IMR-90 (cell line): ENCODE data around the gene WNT3. TPM values are rescaled to one million over a fixed set of nuclear protein-coding genes. Genes with fewer than 3 reads are reported as not detected.

Source experiments
- ATAC-seq: fragments of 200-7000 bp; cut with Tn5 transposase; 2 replicates; pipeline ENCODE4 v1.9.1; 2020; ENCODE audit warnings: low read depth, mild to moderate bottlenecking, moderate library complexity
- BruUV-seq: library from RNA; stranded (reverse); fragments of 400-500 nt; replicated peaks from 2 replicates; lab custom pipeline; 2021; lab: Mats Ljungman, UMichigan
- CTCF ChIA-PET: fragments of 300-600 bp; formaldehyde crosslinking; extraction: SDS; loops from one replicate; lab custom pipeline; 2021; ENCODE audit warnings: antibody characterized with exemption; lab: Yijun Ruan, JAX
- POLR2A ChIA-PET: fragments of 300-600 bp; sonication (Branson Sonifier 250); formaldehyde crosslinking; loops from one replicate; lab custom pipeline; 2022; ENCODE audit warnings: antibody characterized with exemption; ENCODE audit not compliant: unreplicated experiment; lab: Charles Lee
- DNase-seq: peaks from one replicate; pipeline ENCODE4 v3.0.0; 2013
- H2AFZ ChIP-seq: replicated peaks from 2 replicates; pipeline ENCODE3; 2013; ENCODE audit warnings: low read length, mild to moderate bottlenecking; ENCODE audit not compliant: poor library complexity
- H2AK5ac ChIP-seq: 2 replicates; pipeline ENCODE4 v1.6.1; 2013; ENCODE audit warnings: low read depth, low read length, inconsistent platforms
- H2AK9ac ChIP-seq: replicated peaks from 2 replicates; pipeline ENCODE3; 2013; ENCODE audit warnings: mild to moderate bottlenecking, low read depth, low read length, moderate library complexity; ENCODE audit not compliant: poor library complexity
- H2BK120ac ChIP-seq: 2 replicates; pipeline ENCODE4 v1.6.1; 2013; ENCODE audit warnings: low read depth, low read length, inconsistent platforms
- H2BK15ac ChIP-seq: 3 replicates; pipeline ENCODE4 v1.6.1; 2013; ENCODE audit warnings: low read depth, low read length, inconsistent platforms
- H2BK20ac ChIP-seq: 2 replicates; pipeline ENCODE4 v1.6.1; 2013; ENCODE audit warnings: low read depth, mild to moderate bottlenecking, inconsistent platforms, low read length, moderate library complexity
- H2BK5ac ChIP-seq: 2 replicates; pipeline ENCODE4 v1.6.1; 2013; ENCODE audit warnings: mild to moderate bottlenecking, low read depth, low read length, inconsistent platforms; ENCODE audit not compliant: poor library complexity, severe bottlenecking
- H3K14ac ChIP-seq: replicated peaks from 2 replicates; pipeline ENCODE4 v1.6.1; 2013; ENCODE audit warnings: low read depth, low read length, inconsistent platforms
- H3K18ac ChIP-seq: 2 replicates; pipeline ENCODE4 v1.6.1; 2013; ENCODE audit warnings: low read depth, low read length, control low read depth
- H3K23ac ChIP-seq: 2 replicates; pipeline ENCODE4 v1.6.1; 2013; ENCODE audit warnings: low read depth, low read length, inconsistent platforms
- H3K27ac ChIP-seq: 2 replicates; pipeline ENCODE4 v1.5.1; 2013; ENCODE audit warnings: mild to moderate bottlenecking, control low read depth, low read length; ENCODE audit not compliant: insufficient read depth
- H3K27me3 ChIP-seq: 2 replicates; pipeline ENCODE4 v1.6.1; 2013; ENCODE audit warnings: low read length; ENCODE audit not compliant: control insufficient read depth, insufficient read depth
- H3K36me3 ChIP-seq: 2 replicates; pipeline ENCODE4 v1.6.1; 2013; ENCODE audit warnings: low read length, mixed read lengths; ENCODE audit not compliant: control insufficient read depth, insufficient read depth
- H3K4ac ChIP-seq: 2 replicates; pipeline ENCODE4 v1.6.1; 2013; ENCODE audit warnings: low read depth, low read length, inconsistent platforms
- H3K4me1 ChIP-seq: 2 replicates; pipeline ENCODE4 v1.6.1; 2013; ENCODE audit warnings: low read length, mixed read lengths; ENCODE audit not compliant: control insufficient read depth, insufficient read depth
- H3K4me2 ChIP-seq: 2 replicates; pipeline ENCODE4 v1.6.1; 2013; ENCODE audit warnings: low read depth, mild to moderate bottlenecking, control low read depth, low read length, moderate library complexity
- H3K4me3 ChIP-seq: 2 replicates; pipeline ENCODE4 v1.5.1; 2013; ENCODE audit warnings: low read depth, mild to moderate bottlenecking, control low read depth, low read length, moderate library complexity; ENCODE audit not compliant: insufficient read depth
- H3K56ac ChIP-seq: 2 replicates; pipeline ENCODE4 v1.6.1; 2013; ENCODE audit warnings: low read length, inconsistent platforms; ENCODE audit not compliant: insufficient read depth; ENCODE audit errors: extremely low read depth
- H3K79me1 ChIP-seq, 2 experiments: 2 replicates each; pipeline ENCODE4 v1.6.1; 2013; ENCODE audit warnings: low read length in 2 of 2, inconsistent platforms in 1 of 2, low read depth in 1 of 2
- H3K9ac ChIP-seq: 2 replicates; pipeline ENCODE4 v1.6.1; 2013; ENCODE audit warnings: low read depth, low read length, control low read depth
- H3K9me1 ChIP-seq: 2 replicates; pipeline ENCODE4 v1.6.1; 2013; ENCODE audit warnings: low read length, inconsistent platforms; ENCODE audit not compliant: insufficient read depth
- H3K9me3 ChIP-seq: 2 replicates; pipeline ENCODE4 v1.6.1; 2013; ENCODE audit warnings: low read length; ENCODE audit not compliant: control insufficient read depth, insufficient read depth
- H4K20me1 ChIP-seq: 2 replicates; pipeline ENCODE4 v1.6.1; 2013; ENCODE audit warnings: low read length, inconsistent platforms; ENCODE audit not compliant: insufficient read depth
- H4K5ac ChIP-seq: 2 replicates; pipeline ENCODE4 v1.6.1; 2013; ENCODE audit warnings: mild to moderate bottlenecking, low read depth, low read length, control low read depth
- H4K8ac ChIP-seq, 2 experiments: 2 replicates each; pipeline ENCODE4 v1.6.1; 2013; ENCODE audit warnings: low read depth in 2 of 2, low read length in 2 of 2, control low read depth in 1 of 2, inconsistent platforms in 1 of 2
- H4K91ac ChIP-seq: 2 replicates; pipeline ENCODE4 v1.6.1; 2013; ENCODE audit warnings: low read depth, low read length, inconsistent platforms; ENCODE audit not compliant: insufficient read depth
- CEBPB ChIP-seq: IDR thresholded peaks from 2 replicates; pipeline ENCODE4 v1.6.1; 2012; ENCODE audit warnings: low read depth, low read length, improper control_type of control experiment
- CHD1 ChIP-seq: IDR thresholded peaks from 2 replicates; pipeline ENCODE4 v1.6.1; 2012; ENCODE audit warnings: low read depth, low read length, improper control_type of control experiment
- CTCF ChIP-seq: conservative IDR thresholded peaks from 2 replicates; pipeline ENCODE4 v1.5.1; 2012; ENCODE audit warnings: mild to moderate bottlenecking, low read depth, low read length, improper control_type of control experiment
- ELK1 ChIP-seq: fragments of 150-350 bp; IDR thresholded peaks from 2 replicates; pipeline ENCODE4 v1.6.1; 2016; ENCODE audit warnings: low read depth, mild to moderate bottlenecking, low read length, moderate library complexity, borderline replicate concordance
- FOS ChIP-seq: fragments of 150-350 bp; IDR thresholded peaks from 2 replicates; pipeline ENCODE4 v1.6.1; 2016; ENCODE audit warnings: low read depth, low read length
- MAFK ChIP-seq: IDR thresholded peaks from 2 replicates; pipeline ENCODE4 v1.6.1; 2012; ENCODE audit warnings: low read depth, low read length, improper control_type of control experiment
- MXI1 ChIP-seq: IDR thresholded peaks from 2 replicates; pipeline ENCODE4 v1.6.1; 2012; ENCODE audit warnings: low read depth, mild to moderate bottlenecking, low read length, moderate library complexity, borderline replicate concordance
- POLR2A ChIP-seq: IDR thresholded peaks from 2 replicates; pipeline ENCODE4 v1.6.1; 2012; ENCODE audit warnings: mild to moderate bottlenecking, low read depth, low read length
- RAD21 ChIP-seq: IDR thresholded peaks from 2 replicates; pipeline ENCODE4 v1.6.1; 2012; ENCODE audit warnings: low read length, improper control_type of control experiment
- RCOR1 ChIP-seq: IDR thresholded peaks from 2 replicates; pipeline ENCODE4 v1.6.1; 2012; ENCODE audit warnings: mild to moderate bottlenecking, low read length, improper control_type of control experiment; ENCODE audit not compliant: insufficient replicate concordance
- RFX5 ChIP-seq: IDR thresholded peaks from 2 replicates; pipeline ENCODE4 v1.8.0; 2012; ENCODE audit warnings: low read depth, mild to moderate bottlenecking, low read length, moderate library complexity
- USF2 ChIP-seq: fragments of 150-350 bp; IDR thresholded peaks from 2 replicates; pipeline ENCODE4 v1.6.1; 2017; ENCODE audit warnings: mild to moderate bottlenecking, antibody characterized with exemption, low read length, low read depth
- WGBS, 2 experiments: methylation state at CpG; one replicate each; pipeline versions ENCODE4 v1.1.5 to v1.1.7; 2013; ENCODE audit warnings: missing lambda C conversion rate in 2 of 2; ENCODE audit not compliant: insufficient read length in 1 of 2; ENCODE audit errors: extremely low coverage in 2 of 2; 5-methylcytosine and 5-hydroxymethylcytosine counted together
- dilution Hi-C: fragments of 300-500 bp; cut with HindIII; formaldehyde crosslinking; loops from one replicate; pipeline ENCODE4 v1.14.3; 2018; ENCODE audit warnings: low sequenced_read_pairs; ENCODE audit not compliant: unreplicated experiment
- in situ Hi-C: fragments of 300-500 bp; cut with MboI; formaldehyde crosslinking; loops from 3 replicates; pipeline ENCODE4 v1.14.3; 2019; ENCODE audit warnings: low sequenced_read_pairs, inconsistent platforms, mixed read lengths
- intact Hi-C: fragments of 100-400 bp; cut with micrococcal nuclease; formaldehyde crosslinking; loops from 2 replicates; pipeline ENCODE4 v1.10.0; 2022
- polyA plus RNA-seq, 3 experiments: library from polyadenylated mRNA; depleted of rRNA; stranded (reverse); fragments of >200 nt; gene quantifications; 2 replicates each; pipeline ENCODE4 v1.2.3, GENCODE V29; 2012; ENCODE audit warnings: low replicate concordance in 1 of 3
- total RNA-seq: library from RNA; depleted of rRNA; stranded (reverse); fragments of >200 nt; gene quantifications from 2 replicates; pipeline ENCODE4 v1.2.3, GENCODE V29; 2012

WNT3 gene
- total and polyA plus RNA-seq, 2 of the 4 experiments (the other 2 are of a cell fraction) = 0.72 to 1.0 TPM

GRCh38 chr17:46823657-46824056, 5.2 kb upstream of the WNT3 start:
- intact Hi-C loops = no loop called here
- H2AK5ac ChIP-seq = no peak overlapping the region
- H4K20me1 ChIP-seq = no peaks in the 10 kb centered on the region; the same call in 1 of the 2 replicates
- H3K18ac ChIP-seq = no peak overlapping the region
- no peak overlapping the region for H3K27ac ChIP-seq
- no peak for TF ChIP-seq RFX5
- TF ChIP-seq MAFK = no peak
- TF ChIP-seq CHD1 = no peak
- TF ChIP-seq RCOR1 = no peak
- no peak for TF ChIP-seq POLR2A
- no peak for TF ChIP-seq FOS
- TF ChIP-seq CTCF = no peak
- no peak for TF ChIP-seq RAD21
- TF ChIP-seq MXI1 = no peak
- no peak for TF ChIP-seq CEBPB
- no peak for TF ChIP-seq USF2
- TF ChIP-seq ELK1 = no peak
- H2BK15ac ChIP-seq = no peak overlapping the region
- H3K9me3 ChIP-seq = peaks cover 3% of the 10 kb centered on the region
- no peaks in the 10 kb centered on the region; the same call in 1 of the 2 replicates for H3K36me3 ChIP-seq
- WGBS, 2 experiments = no CpG with 5 or more reads among the region's 8 CpGs
- ChIA-PET POLR2A (no interaction called here), CTCF (no interaction called here)
- in situ Hi-C loops = no loop called here
- H3K4me2 ChIP-seq = no peak overlapping the region
- H2BK120ac ChIP-seq = no peak overlapping the region
- peaks cover 71% of the 10 kb centered on the region for H3K27me3 ChIP-seq
- DNase-seq = no peak
- H3K4ac ChIP-seq = no peak overlapping the region
- no peak overlapping the region for H3K23ac ChIP-seq
- H2BK5ac ChIP-seq = no peak overlapping the region
- no peak overlapping the region for H4K5ac ChIP-seq
- no TSS peak for BruUV-seq
- H2AK9ac ChIP-seq = no peak overlapping the region
- dilution Hi-C loops = no loop called here
- H3K9me1 ChIP-seq = no peaks in the 10 kb centered on the region
- H3K4me1 ChIP-seq = no peaks in the 10 kb centered on the region
- H4K91ac ChIP-seq = no peak overlapping the region
- no peak overlapping the region for H2AFZ ChIP-seq
- H2BK20ac ChIP-seq = no peak overlapping the region
- ATAC-seq = no peak
- no peaks in the 10 kb centered on the region for H3K79me1 ChIP-seq
- no peak overlapping the region for H3K56ac ChIP-seq
- H3K14ac ChIP-seq = no peak overlapping the region
- no peak overlapping the region for H4K8ac ChIP-seq
- H3K9ac ChIP-seq = no peak overlapping the region
- H3K4me3 ChIP-seq = no peak overlapping the region
